GM12878 (cell line): Measurements from ENCODE around the gene SKIDA1. TPM values are rescaled to one million over a fixed set of nuclear protein-coding genes. Genes with fewer than 3 reads are reported as not detected.

Source experiments
- BRCA1 ChIP-seq: IDR thresholded peaks from 2 replicates; pipeline ENCODE4 v1.6.1; 2011; ENCODE audit warnings: low read depth, low read length, improper control_type of control experiment
- CHD2 ChIP-seq: IDR thresholded peaks from 2 replicates; pipeline ENCODE4 v1.6.1; 2011; ENCODE audit warnings: low read depth, low read length, improper control_type of control experiment, borderline replicate concordance
- EZH2 ChIP-seq: IDR thresholded peaks from 2 replicates; pipeline ENCODE4 v1.6.1; 2012; ENCODE audit warnings: low read depth, mild to moderate bottlenecking, control low read depth, inconsistent platforms, low read length, borderline replicate concordance; ENCODE audit not compliant: control insufficient read depth
- GATAD2B ChIP-seq: fragments of 450-650 bp; conservative IDR thresholded peaks from 2 replicates; pipeline ENCODE4 v1.6.1; 2017; ENCODE audit warnings: low read depth, mild to moderate bottlenecking, moderate library complexity
- LARP7 ChIP-seq: fragments of 450-650 bp; IDR thresholded peaks from 2 replicates; pipeline ENCODE4 v1.6.1; 2017; ENCODE audit warnings: mild to moderate bottlenecking
- MEF2A ChIP-seq: IDR thresholded peaks from 2 replicates; pipeline ENCODE4 v1.6.1; 2011; ENCODE audit warnings: low read depth, mild to moderate bottlenecking, low read length, moderate library complexity; ENCODE audit not compliant: insufficient read depth
- RB1 ChIP-seq: fragments of 450-650 bp; formaldehyde crosslinking; IDR thresholded peaks from 2 replicates; pipeline ENCODE4 v1.6.1; 2017; ENCODE audit warnings: mild to moderate bottlenecking, borderline replicate concordance
- polyA plus RNA-seq, 11 experiments: library from polyadenylated mRNA; depleted of rRNA in 4 of 11; unstranded in 6 of 11; stranded (reverse) in 5 of 11; fragments of >200 nt; fragmentation: Nextera tagmentation in 4 of 11; fragmentation: Illumina TruSeq in 1 of 11; extraction: Ambion mirVana in 4 of 11; extraction: Trizol in 1 of 11; gene quantifications; 1 replicate in 1 of 11; 2 replicates in 10 of 11; pipeline versions ENCODE4 v1.2.1 to v1.2.3, GENCODE V29; 2011 to 2016; ENCODE audit warnings: inconsistent platforms in 2 of 11, missing spikeins in 2 of 11, low read depth in 1 of 11
- total RNA-seq, 4 experiments: library from RNA; depleted of rRNA in 3 of 4; stranded (reverse); fragments of >200 nt in 3 of 4; fragmentation: Illumina TruSeq in 1 of 4; extraction: Trizol in 1 of 4; gene quantifications; 2 replicates each; pipeline versions ENCODE4 v1.2.1 to v1.2.3, GENCODE V29; 2013 to 2021
- TF ChIP-seq, protein P1 (sequence below): fragments of 450-650 bp; IDR thresholded peaks from 2 replicates; pipeline ENCODE4 v1.6.1; 2017; ENCODE audit warnings: mild to moderate bottlenecking, low read depth, inconsistent platforms; ENCODE audit not compliant: poor library complexity, severe bottlenecking
- TF ChIP-seq, protein P2 (sequence below): IDR thresholded peaks from 2 replicates; pipeline ENCODE4 v1.6.1; 2012; ENCODE audit warnings: improper control_type of control experiment, low read depth, low read length; ENCODE audit not compliant: insufficient replicate concordance

Gene SKIDA1
- total and polyA plus RNA-seq, 10 of the 15 experiments (the other 5 are each of a cell fraction or from before 2014, with no cell fraction given): 0.05 to 0.90 (median 0.28) TPM

DNA sequence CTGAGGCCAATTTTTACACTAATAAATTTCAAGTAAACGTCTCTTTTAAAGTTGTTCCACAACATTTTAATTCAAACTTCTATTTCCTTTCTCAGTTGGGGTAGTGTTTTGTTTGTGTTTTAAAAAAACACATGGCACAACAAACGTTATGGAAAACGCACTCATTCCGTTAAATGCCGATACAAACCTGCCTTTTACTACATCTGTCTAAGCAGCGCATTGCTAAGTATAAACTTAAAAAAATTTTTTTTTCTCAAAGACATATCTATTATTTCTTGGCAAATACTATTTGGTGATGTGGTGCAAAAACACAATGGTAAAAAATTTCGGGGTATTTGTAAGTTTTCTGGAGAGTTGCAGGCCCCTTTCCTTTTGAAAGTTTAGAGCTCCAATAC, 1.4 kb downstream of the SKIDA1 start (continued):
- TF ChIP-seq RB1 (no peak), BRCA1 (no peak), GATAD2B (no peak), EZH2 (no peak), CHD2 (no peak), MEF2A (no peak), LARP7 (no peak)
- TF ChIP-seq, protein P1, sequence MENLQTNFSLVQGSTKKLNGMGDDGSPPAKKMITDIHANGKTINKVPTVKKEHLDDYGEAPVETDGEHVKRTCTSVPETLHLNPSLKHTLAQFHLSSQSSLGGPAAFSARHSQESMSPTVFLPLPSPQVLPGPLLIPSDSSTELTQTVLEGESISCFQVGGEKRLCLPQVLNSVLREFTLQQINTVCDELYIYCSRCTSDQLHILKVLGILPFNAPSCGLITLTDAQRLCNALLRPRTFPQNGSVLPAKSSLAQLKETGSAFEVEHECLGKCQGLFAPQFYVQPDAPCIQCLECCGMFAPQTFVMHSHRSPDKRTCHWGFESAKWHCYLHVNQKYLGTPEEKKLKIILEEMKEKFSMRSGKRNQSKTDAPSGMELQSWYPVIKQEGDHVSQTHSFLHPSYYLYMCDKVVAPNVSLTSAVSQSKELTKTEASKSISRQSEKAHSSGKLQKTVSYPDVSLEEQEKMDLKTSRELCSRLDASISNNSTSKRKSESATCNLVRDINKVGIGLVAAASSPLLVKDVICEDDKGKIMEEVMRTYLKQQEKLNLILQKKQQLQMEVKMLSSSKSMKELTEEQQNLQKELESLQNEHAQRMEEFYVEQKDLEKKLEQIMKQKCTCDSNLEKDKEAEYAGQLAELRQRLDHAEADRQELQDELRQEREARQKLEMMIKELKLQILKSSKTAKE: no peak
- TF ChIP-seq, protein P2, sequence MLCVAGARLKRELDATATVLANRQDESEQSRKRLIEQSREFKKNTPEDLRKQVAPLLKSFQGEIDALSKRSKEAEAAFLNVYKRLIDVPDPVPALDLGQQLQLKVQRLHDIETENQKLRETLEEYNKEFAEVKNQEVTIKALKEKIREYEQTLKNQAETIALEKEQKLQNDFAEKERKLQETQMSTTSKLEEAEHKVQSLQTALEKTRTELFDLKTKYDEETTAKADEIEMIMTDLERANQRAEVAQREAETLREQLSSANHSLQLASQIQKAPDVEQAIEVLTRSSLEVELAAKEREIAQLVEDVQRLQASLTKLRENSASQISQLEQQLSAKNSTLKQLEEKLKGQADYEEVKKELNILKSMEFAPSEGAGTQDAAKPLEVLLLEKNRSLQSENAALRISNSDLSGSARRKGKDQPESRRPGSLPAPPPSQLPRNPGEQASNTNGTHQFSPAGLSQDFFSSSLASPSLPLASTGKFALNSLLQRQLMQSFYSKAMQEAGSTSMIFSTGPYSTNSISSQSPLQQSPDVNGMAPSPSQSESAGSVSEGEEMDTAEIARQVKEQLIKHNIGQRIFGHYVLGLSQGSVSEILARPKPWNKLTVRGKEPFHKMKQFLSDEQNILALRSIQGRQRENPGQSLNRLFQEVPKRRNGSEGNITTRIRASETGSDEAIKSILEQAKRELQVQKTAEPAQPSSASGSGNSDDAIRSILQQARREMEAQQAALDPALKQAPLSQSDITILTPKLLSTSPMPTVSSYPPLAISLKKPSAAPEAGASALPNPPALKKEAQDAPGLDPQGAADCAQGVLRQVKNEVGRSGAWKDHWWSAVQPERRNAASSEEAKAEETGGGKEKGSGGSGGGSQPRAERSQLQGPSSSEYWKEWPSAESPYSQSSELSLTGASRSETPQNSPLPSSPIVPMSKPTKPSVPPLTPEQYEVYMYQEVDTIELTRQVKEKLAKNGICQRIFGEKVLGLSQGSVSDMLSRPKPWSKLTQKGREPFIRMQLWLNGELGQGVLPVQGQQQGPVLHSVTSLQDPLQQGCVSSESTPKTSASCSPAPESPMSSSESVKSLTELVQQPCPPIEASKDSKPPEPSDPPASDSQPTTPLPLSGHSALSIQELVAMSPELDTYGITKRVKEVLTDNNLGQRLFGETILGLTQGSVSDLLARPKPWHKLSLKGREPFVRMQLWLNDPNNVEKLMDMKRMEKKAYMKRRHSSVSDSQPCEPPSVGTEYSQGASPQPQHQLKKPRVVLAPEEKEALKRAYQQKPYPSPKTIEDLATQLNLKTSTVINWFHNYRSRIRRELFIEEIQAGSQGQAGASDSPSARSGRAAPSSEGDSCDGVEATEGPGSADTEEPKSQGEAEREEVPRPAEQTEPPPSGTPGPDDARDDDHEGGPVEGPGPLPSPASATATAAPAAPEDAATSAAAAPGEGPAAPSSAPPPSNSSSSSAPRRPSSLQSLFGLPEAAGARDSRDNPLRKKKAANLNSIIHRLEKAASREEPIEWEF: no peak
- TF ChIP-seq, all 136 proteins: peak for 0
